Activated naive CD8-positive, alpha-beta T cell treated with anti-CD3 and anti-CD28 coated beads, Interleukin-2, amount 10 ng/mL, durations not matched to agents 7 days and 5 days (primary cell): ENCODE results near the gene AMOT. TPM values are rescaled to one million over a fixed set of nuclear protein-coding genes. Genes with fewer than 3 reads are reported as not detected.

Experiments
- ATAC-seq: fragments of 150-1000 bp; cut with Tn5 transposase; one replicate; pipeline ENCODE4 v1.10.0; 2021; ENCODE audit warnings: low read depth, moderate library complexity
- POLR2A ChIA-PET: fragments of 350-600 bp; sonication (Branson Sonifier 250); formaldehyde crosslinking; loops from one replicate; lab custom pipeline; 2021; ENCODE audit warnings: antibody characterized with exemption; lab: Charles Lee
- DNase-seq: peaks from one replicate; pipeline ENCODE4 v3.0.0; 2021
- H3K27ac Mint-ChIP-seq: one replicate; pipeline ENCODE4 v1.8.0; 2022; ENCODE audit warnings: mild to moderate bottlenecking, mixed read lengths
- H3K27me3 Mint-ChIP-seq: one replicate; pipeline ENCODE4 v1.8.0; 2022; ENCODE audit warnings: mild to moderate bottlenecking, moderate library complexity, mixed read lengths
- H3K36me3 Mint-ChIP-seq: one replicate; pipeline ENCODE4 v1.8.0; 2021; ENCODE audit warnings: mild to moderate bottlenecking, mixed read lengths
- H3K4me1 Mint-ChIP-seq: one replicate; pipeline ENCODE4 v1.8.0; 2021; ENCODE audit warnings: mixed read lengths
- H3K4me3 Mint-ChIP-seq: one replicate; pipeline ENCODE4 v1.8.0; 2022; ENCODE audit warnings: mild to moderate bottlenecking, moderate library complexity, mixed read lengths
- H3K9me3 Mint-ChIP-seq: one replicate; pipeline ENCODE4 v1.8.0; 2021; ENCODE audit warnings: mixed read lengths
- total RNA-seq, 2 experiments: library from RNA; stranded (reverse); gene quantifications; one replicate each; pipeline ENCODE4 v1.2.3, GENCODE V29; 2021

Gene AMOT
- total RNA-seq, 2 experiments from 2014 or later: 1.1 to 1.8 TPM

DNA sequence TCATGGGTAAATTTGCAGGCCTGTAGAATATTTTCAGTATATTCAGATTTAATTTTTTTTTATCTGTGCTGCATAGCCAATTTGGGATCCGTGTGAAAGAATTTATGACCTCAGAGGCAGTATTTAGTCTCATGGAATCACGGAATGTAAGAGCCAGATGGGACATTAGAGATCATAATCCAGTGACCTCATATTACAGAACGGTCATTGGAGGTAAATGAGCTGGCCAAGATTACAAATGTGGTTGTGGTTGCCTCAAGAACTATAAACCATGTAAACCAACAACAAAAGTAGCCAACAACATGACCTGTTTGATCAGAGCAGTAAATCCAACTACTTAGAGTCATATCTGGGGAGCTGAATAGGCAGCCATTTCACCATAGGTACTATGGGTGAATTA, 71.6 kb downstream of the AMOT start:
- DNase-seq (no peak), ATAC-seq (no peak)
- no peak overlapping the region for H3K4me3 Mint-ChIP-seq
- no peak overlapping the region for H3K27ac Mint-ChIP-seq
- peaks cover 2% of the 10 kb centered on the region for H3K9me3 Mint-ChIP-seq
- POLR2A ChIA-PET: no interaction called here
- H3K27me3 Mint-ChIP-seq: peaks cover 2% of the 10 kb centered on the region
- no peaks in the 10 kb centered on the region for H3K4me1 Mint-ChIP-seq
- no peaks in the 10 kb centered on the region for H3K36me3 Mint-ChIP-seq

DNA sequence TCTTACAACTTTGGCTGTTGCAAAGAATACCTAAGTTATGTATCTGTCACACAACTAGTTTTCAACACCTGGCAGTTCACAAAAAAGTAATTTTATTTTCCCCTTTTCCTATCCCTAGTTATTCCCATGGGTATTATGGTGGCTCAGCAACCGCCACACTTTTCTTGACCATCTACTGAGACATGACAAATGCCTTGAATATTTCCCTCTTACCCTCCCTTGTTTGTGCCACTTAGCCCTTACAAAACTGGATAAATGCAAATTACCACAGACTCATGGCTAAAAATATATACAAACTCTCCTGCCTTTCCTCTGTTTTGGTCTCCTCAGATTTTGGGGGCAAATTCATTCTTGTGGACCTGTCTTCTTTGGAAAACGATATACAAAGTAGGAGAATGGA, 72.1 kb downstream of the AMOT start:
- DNase-seq (no peak), ATAC-seq (no peak)
- no peak overlapping the region for H3K27ac Mint-ChIP-seq
- H3K9me3 Mint-ChIP-seq: peaks cover 2% of the 10 kb centered on the region
- POLR2A ChIA-PET: no interaction called here
- no peaks in the 10 kb centered on the region for H3K4me1 Mint-ChIP-seq
- H3K36me3 Mint-ChIP-seq: no peaks in the 10 kb centered on the region
- H3K4me3 Mint-ChIP-seq: no peak overlapping the region
- peaks cover 2% of the 10 kb centered on the region for H3K27me3 Mint-ChIP-seq

DNA sequence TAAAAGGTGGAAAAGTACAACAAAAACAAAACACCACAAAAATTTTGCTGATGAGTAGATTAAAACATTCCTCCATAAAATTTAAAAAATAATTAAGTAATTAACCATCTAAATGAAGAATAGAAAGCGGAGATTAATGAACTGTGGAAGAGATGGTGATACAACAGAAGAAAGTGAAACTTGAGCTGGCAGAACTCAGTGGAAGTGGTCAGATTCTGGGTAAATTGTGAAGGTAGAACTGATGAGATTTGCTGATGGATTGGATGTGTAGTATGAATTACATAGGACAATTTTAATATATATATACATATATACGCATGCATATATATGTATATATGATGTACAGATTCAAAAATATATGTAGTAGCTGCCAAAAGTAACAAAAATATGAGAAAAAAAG, 73.9 kb downstream of the AMOT start:
- ATAC-seq (no peak), DNase-seq (no peak)
- H3K4me1 Mint-ChIP-seq: no peaks in the 10 kb centered on the region
- H3K4me3 Mint-ChIP-seq: no peak overlapping the region
- no peaks in the 10 kb centered on the region for H3K36me3 Mint-ChIP-seq
- POLR2A ChIA-PET: no interaction called here
- no peak overlapping the region for H3K27ac Mint-ChIP-seq
- peaks cover 2% of the 10 kb centered on the region for H3K9me3 Mint-ChIP-seq
- H3K27me3 Mint-ChIP-seq: peaks cover 2% of the 10 kb centered on the region

DNA sequence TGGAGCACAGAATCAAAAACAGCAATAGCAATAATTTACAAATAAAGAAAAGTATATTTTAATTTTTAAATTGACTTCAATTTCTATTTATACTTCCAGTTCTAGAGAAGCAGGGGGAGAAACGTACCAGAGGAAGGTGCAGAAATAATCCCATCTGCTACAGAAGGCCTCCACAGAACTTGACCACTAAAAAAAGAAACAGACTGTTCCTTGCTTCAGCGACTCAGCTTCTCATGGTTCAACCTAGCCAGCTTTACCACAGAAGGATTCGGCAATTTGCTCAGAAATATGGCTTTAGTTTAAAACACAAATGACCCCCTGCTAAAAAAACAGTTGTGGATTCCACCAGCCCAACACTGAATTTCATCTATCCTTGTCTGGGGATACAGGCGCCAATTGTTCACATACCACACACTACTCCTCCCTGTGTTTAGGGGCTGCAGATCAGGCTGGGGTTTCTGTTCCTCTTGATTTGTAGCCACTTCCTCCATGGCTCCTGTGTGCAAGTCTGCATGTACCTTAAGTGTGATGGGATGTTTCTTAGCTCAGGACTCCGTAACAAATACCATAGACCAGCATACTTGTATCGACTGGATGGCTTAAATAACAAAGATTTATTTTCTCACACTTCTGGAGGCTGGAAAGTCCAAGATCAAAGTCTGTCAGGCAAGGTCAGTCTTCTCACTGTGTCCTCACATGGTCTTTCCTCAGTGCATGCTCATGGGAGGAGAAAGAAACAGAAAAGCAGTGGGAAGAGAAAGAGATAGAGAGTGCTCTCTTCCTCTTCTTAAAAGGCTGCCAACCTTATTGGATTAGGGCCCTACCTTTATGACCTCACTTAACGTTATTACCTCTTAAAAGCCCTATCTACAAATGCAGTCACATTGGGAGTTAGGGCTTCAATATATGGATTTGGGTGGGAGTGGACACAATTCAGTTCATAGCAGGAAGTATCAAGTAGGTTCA, 79.1 kb downstream of the AMOT start:
- no peaks in the 10 kb centered on the region for H3K9me3 Mint-ChIP-seq
- H3K4me1 Mint-ChIP-seq: no peaks in the 10 kb centered on the region
- DNase-seq (no peak), ATAC-seq (no peak)
- peaks cover 7% of the 10 kb centered on the region for H3K27me3 Mint-ChIP-seq
- POLR2A ChIA-PET: no interaction called here
- no peak overlapping the region for H3K27ac Mint-ChIP-seq
- H3K36me3 Mint-ChIP-seq: no peaks in the 10 kb centered on the region
- no peak overlapping the region for H3K4me3 Mint-ChIP-seq

DNA sequence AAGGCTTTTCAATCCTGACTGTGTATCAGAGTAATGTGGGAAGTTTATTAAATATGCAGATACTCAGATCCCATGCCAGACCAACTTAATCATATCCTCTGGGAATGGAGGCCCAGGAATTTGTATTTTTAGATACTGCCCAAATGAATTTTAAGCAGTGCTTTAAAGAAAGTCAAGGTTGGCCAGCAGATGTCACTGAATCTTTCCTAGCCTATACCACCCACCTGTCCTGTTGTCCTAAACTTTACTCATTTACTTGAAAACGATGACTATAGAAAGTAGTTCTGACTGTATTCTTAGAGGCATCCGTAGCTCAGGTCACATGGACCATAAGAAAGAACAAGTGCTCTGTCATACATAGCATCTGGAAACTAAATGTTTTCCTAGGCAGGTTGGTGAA, 79.9 kb downstream of the AMOT start:
- no peak overlapping the region for H3K4me3 Mint-ChIP-seq
- ATAC-seq (no peak), DNase-seq (no peak)
- no peaks in the 10 kb centered on the region for H3K36me3 Mint-ChIP-seq
- H3K9me3 Mint-ChIP-seq: no peaks in the 10 kb centered on the region
- H3K27me3 Mint-ChIP-seq: peaks cover 7% of the 10 kb centered on the region
- H3K27ac Mint-ChIP-seq: no peak overlapping the region
- no peaks in the 10 kb centered on the region for H3K4me1 Mint-ChIP-seq
- POLR2A ChIA-PET: no interaction called here

DNA sequence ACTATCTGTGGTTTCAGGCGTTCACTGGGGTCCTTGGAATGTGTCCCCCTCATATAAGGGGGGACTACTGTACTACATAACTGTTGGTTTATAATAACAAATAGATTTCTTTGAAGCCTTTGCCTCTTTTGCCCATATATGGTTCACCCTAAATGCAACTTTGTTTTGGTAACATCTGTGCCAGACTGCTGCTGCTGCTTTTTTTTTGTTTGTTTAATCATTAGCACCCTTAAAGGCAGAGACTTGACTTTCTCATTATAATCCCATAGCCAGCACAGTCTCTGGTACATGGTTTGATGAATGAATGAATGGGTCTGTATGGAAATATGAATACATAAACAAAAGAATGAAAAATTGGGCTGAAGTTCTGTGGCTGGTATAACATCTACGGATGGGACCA, 80.7 kb downstream of the AMOT start:
- POLR2A ChIA-PET: no interaction called here
- Mint-ChIP-seq H3K36me3 (no peaks in the 10 kb centered on the region), H3K4me1 (no peaks in the 10 kb centered on the region), H3K9me3 (no peaks in the 10 kb centered on the region), H3K27ac (no peak overlapping the region), H3K27me3 (peaks cover 7% of the 10 kb centered on the region), H3K4me3 (no peak overlapping the region)
- no peak for DNase-seq
- ATAC-seq: no peak

DNA sequence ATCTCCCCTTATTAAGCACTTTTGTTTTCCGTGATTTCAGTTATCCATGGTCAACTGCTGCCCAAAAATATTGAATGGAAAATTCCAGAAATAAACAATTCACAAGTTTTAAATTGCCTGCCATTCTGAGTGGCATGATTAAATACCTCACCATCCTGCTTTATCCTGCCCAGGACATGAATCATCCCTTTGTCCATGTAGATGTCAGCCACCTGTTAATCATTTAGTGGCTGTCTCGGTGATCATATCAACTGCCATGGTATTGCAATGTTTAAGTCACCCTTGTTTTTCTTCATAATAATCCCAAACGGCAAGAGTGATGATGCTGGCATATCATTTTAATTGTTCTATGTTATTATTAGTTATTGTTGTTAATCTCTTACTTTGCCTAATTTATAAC, 81.1 kb downstream of the AMOT start:
- POLR2A ChIA-PET: no interaction called here
- H3K27me3 Mint-ChIP-seq: peaks cover 7% of the 10 kb centered on the region
- H3K4me1 Mint-ChIP-seq: no peaks in the 10 kb centered on the region
- H3K27ac Mint-ChIP-seq: no peak overlapping the region
- no peak overlapping the region for H3K4me3 Mint-ChIP-seq
- no peaks in the 10 kb centered on the region for H3K36me3 Mint-ChIP-seq
- no peaks in the 10 kb centered on the region for H3K9me3 Mint-ChIP-seq
- DNase-seq (no peak), ATAC-seq (no peak)

DNA sequence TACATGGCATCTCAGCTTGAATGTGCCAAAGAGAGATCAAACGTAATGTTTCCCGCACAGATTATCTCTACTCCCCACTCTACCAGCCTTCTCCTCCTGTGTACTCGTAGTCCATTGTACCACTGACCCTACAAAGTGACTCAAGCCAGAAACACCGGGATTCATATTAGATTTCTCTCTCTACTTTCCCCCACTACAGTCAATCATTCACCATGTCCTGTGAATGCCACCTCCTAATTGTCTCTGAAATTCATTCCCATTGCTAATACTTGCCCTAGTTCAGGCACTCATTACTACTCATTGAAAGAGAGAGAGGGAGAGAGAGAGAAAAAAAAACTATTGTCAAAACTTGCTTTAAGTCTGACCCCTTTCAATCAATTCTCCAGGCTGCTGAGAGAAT, 82.7 kb downstream of the AMOT start:
- POLR2A ChIA-PET: no interaction called here
- Mint-ChIP-seq H3K9me3 (no peaks in the 10 kb centered on the region), H3K36me3 (no peaks in the 10 kb centered on the region), H3K4me1 (no peaks in the 10 kb centered on the region), H3K27me3 (peaks cover 7% of the 10 kb centered on the region), H3K4me3 (no peak overlapping the region), H3K27ac (no peak overlapping the region)
- ATAC-seq (no peak), DNase-seq (no peak)

DNA sequence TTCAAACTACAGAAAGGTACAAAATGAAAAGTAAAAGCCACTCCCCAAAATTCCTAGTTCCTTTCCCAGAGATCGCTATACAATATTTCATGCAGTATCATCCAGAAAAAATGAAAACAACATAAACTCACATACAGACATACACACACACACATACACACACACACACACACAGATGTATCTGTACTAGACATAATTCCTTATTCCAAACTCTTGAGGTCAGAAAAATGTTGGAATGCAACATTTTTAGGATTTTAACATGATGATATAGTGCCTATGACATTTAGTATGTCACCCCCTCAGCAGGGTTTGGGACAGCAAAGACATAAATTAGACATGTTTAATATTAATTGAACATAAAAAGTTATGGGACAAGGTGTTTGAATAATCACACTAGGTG, 87.5 kb downstream of the AMOT start:
- ATAC-seq: no peak
- Mint-ChIP-seq H3K27me3 (peaks cover 3% of the 10 kb centered on the region), H3K4me1 (no peaks in the 10 kb centered on the region), H3K27ac (no peak overlapping the region), H3K36me3 (no peaks in the 10 kb centered on the region), H3K4me3 (no peak overlapping the region), H3K9me3 (no peaks in the 10 kb centered on the region)
- DNase-seq: no peak
- POLR2A ChIA-PET: no interaction called here

DNA sequence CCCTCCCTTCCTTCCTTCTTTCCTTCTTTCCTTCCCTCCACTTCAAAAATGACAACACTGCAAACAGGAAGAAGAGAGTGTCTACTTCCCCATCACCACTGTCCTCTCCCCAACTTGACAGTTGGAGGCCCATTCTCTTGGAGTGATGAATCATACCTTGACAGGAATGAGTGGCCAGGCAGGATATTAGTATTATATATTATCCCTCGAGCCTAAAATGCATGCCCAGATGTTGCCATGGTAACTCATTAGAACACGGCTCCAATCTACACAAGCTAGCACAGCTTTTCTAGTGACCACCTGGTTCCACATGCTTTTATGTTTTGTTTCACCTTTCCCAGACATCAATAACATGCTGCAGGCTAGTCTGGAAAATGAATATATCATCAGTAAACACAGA, 89.6 kb downstream of the AMOT start:
- Mint-ChIP-seq H3K4me1 (no peaks in the 10 kb centered on the region), H3K36me3 (no peaks in the 10 kb centered on the region), H3K4me3 (no peak overlapping the region), H3K27me3 (no peaks in the 10 kb centered on the region), H3K9me3 (no peaks in the 10 kb centered on the region), H3K27ac (no peak overlapping the region)
- no peak for DNase-seq
- ATAC-seq: no peak
- POLR2A ChIA-PET: no interaction called here

DNA sequence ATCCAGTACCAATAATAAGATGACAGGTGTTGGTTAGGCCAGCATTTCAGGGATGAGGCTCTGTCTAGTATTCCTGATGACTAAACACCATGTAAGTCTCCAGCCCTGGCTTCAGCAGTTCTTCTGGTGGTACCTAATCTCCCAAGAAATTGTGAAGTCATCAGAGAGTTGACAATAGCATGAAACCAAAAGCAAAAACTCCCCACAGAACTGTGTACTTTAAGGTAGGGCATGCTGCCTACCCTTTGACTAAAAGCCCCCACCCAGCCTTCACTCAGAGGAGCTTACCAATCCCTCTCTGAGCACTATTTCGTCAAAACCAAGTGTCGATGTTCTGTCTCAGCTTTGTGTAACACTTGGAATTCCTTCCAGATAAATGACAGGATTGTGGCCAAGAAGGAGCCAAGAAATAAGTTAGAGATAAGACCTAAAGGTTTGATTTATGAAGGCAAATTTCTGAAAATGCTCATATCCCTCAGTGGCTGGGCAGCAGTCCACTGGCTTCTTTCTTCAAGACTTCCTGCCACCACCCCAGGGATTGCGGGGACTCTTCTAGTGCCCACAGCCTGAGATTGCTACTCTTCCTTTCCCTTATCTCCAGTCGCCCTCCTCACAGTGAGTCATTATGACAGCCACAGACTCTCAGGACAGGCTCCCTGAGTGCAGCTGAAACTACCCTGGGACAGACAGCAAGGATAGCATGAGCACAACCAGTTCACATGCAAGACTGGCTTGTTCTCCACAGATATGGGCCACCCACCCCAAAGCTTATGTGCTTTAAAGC, 93.6 kb downstream of the AMOT start:
- ATAC-seq (no peak), DNase-seq (no peak)
- Mint-ChIP-seq H3K4me1 (no peaks in the 10 kb centered on the region), H3K4me3 (no peak overlapping the region), H3K9me3 (no peaks in the 10 kb centered on the region), H3K27me3 (peaks cover 9% of the 10 kb centered on the region), H3K36me3 (no peaks in the 10 kb centered on the region), H3K27ac (no peak overlapping the region)
- POLR2A ChIA-PET: no interaction called here

DNA sequence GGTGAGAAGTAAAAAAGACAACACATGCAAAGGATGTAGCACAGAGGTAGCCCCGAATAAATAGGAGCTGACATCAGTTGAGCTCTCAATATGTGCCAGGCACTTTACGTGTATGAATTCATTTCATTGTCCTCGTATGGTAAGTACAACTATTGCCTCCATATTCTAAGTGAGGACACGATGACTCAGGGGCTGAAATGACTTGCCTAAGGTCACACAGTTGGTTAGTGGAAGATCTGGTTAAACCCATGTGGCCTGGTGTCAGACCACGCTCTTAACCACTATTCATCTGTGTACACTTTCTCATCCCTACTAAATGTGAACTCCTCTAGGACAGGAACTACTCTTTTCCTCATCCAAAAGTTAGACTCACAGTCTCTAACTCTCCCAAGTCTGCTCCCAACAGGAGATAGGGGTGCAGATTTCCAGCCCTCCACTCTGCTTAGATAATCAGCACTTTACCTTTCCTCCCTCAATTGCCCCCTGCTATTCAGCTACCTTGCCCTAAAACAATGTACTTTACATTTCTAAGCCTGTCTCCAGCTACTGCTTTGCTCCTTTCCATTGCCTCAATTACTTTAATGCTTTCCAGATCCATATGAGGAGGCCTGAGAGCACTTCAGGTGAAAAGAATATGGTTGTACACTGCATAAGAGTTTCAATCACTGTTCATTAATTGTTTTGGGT, 102.1 kb downstream of the AMOT start:
- ATAC-seq: no peak
- H3K9me3 Mint-ChIP-seq: no peaks in the 10 kb centered on the region
- H3K4me3 Mint-ChIP-seq: no peak overlapping the region
- peaks cover 3% of the 10 kb centered on the region for H3K4me1 Mint-ChIP-seq
- no peaks in the 10 kb centered on the region for H3K36me3 Mint-ChIP-seq
- no peak for DNase-seq
- POLR2A ChIA-PET: no interaction called here
- peaks cover 5% of the 10 kb centered on the region for H3K27me3 Mint-ChIP-seq
- H3K27ac Mint-ChIP-seq: no peak overlapping the region

DNA sequence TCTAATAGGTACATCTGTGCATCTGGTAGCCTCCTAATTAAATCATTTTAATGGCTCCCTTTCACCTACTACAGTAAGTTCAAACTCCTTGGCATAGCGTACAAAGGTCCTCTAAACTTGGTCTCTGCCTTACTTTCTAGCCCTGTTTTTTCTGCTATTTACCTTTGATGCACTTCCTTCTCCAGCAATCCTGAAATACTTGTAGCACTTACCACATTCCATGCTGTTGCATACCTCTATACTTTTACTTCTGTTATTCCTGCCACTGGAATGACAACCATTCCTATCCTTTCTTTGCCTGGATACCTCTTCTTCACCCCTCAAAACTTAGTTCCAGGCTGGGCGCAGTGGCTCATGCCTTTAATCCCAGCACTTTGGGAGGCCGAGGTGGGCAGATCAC, 104.3 kb downstream of the AMOT start:
- no peaks in the 10 kb centered on the region for H3K9me3 Mint-ChIP-seq
- peaks cover 3% of the 10 kb centered on the region for H3K4me1 Mint-ChIP-seq
- H3K27ac Mint-ChIP-seq: no peak overlapping the region
- DNase-seq (no peak), ATAC-seq (no peak)
- POLR2A ChIA-PET: no interaction called here
- H3K4me3 Mint-ChIP-seq: no peak overlapping the region
- peaks cover 3% of the 10 kb centered on the region for H3K27me3 Mint-ChIP-seq
- no peaks in the 10 kb centered on the region for H3K36me3 Mint-ChIP-seq
